Retinal pigment epithelial cell (primary cell): ENCODE data around the gene MYO1E.

Experiments used
- DNase-seq: peaks from one replicate; pipeline ENCODE4 v3.0.0-alpha.2; 2010; ENCODE audit warnings: low read depth
- H3K4me3 ChIP-seq: 2 replicates; pipeline ENCODE4 v1.5.1; 2011; ENCODE audit warnings: mild to moderate bottlenecking, low read length, control low read depth, moderate library complexity
- CTCF ChIP-seq: conservative IDR thresholded peaks from 2 replicates; pipeline ENCODE4 v1.5.1; 2011; ENCODE audit warnings: low read depth, low read length, control low read depth, inconsistent platforms

The MYO1E gene

DNA sequence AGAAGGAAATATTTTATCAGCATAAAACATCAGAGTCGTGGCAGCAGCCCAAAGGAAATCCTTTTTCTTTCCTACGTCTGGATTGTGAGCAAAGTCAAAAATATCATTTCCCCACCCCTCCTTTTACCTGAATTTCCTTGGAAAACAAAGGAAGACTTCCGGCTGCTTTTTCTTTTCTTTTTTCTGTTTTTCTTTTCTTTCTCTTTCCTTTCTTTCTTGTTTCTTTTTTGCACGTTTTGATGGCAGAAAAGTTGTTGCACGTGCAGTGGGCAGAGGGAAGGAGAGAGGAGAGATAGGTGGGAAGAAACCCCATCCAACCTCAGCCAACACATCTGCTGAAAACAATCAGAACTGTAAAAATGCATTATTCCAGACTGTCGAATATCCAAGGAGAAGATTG, 544 bp upstream of the MYO1E start:
- peak overlapping the region; percentile 89 for H3K4me3 ChIP-seq
- no peak for TF ChIP-seq CTCF
- DNase-seq = no peak

- TF ChIP-seq CTCF = no peak
- peak overlapping the region; percentile 89 for H3K4me3 ChIP-seq
- DNase-seq = no peak
Measured at GRCh38 chr15:59371458-59372351, 966 bp downstream of the MYO1E start.

- no peak for DNase-seq
Measured at GRCh38 chr15:59369597-59369996, 3.1 kb downstream of the MYO1E start.

DNA sequence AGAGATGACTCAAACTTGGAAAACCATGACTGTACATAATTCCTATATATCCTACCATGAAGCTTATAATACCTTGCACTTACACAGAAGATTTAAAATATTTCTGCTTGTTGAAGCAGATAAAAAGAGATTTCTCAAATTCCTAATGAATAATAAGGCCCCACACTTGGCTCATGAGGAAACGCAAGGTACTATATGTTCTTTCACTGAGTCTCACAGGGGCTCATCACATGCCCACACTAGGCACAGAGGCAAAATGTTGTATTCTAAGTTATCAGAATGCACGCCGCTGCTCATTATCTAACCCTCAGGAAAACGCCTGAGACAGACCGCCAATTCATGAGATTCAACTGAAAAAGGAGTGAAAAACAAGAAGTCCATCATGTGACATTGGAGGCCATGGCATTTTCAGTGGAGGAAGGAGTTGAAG, 5.6 kb downstream of the MYO1E start:
- TF ChIP-seq CTCF = no peak
- DNase-seq = peak; percentile 71
- H3K4me3 ChIP-seq = peak overlapping the region; percentile 11

More at GRCh38 chr15:59369597-59369996, 3.1 kb downstream of the MYO1E start:
- TF ChIP-seq CTCF = no peak
- H3K4me3 ChIP-seq = peak overlapping the region; percentile 89

DNA sequence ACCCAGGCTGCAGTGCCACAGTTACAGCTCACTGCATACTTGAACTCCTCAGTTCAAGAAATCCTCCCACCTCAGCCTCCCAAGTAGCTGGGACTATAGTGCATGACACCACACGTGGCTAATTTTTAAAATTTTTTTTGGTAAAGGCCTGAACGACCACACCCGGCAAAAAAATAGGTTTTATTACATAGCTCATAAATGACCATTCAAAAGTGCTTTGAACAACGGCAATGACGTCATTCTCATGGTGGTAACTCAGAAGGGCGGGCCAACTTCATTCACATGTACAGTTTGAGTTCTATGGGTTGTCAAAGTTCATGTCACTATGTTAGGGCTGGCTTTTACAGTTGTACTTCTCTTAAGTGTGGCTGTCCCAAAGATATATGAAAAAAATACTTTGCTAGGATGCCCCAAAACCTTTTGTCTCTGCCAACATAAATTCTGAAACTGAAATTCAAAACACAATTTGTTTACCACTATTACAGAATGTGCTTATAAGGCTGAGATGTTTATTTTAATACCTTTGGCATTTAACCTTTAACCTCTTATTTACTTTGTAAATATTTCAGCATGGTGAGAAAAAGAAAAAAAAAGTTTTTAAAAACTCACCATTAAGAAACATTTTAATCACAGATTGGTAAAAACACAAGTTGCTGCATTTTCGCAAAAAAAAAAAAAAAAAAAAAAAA, 6.2 kb downstream of the MYO1E start:
- H3K4me3 ChIP-seq = no peak overlapping the region
- no peak for TF ChIP-seq CTCF
- DNase-seq = no peak

DNA sequence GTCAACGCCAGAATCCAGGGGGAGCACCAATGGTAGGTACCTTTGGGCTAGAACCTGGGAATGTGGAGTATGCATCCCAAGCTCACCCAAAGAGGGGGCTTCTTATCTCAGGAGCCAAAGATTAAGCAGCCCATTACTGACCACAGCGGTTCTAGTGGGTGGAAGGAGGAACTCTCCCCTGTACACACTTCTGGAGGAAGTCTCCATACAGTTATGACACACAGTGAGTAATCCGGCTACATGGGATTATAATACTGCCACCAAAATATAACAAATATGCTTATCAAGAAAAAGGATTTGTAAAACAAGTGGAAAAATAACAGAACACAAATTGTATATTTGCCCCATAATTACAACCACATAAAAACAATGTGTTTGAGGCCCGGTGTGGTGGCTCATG, 8.4 kb downstream of the MYO1E start:
- no peak for TF ChIP-seq CTCF
- no peak for DNase-seq
- H3K4me3 ChIP-seq = no peak overlapping the region
